NT2/D1 (cell line): ENCODE measurements around the gene DYNLRB1.

ENCODE experiments used
- SUZ12 ChIP-seq: IDR thresholded peaks from 2 replicates; pipeline ENCODE4 v1.6.1; 2011; ENCODE audit not compliant: insufficient read length, insufficient read depth; ENCODE audit errors: extremely low read depth
- YY1 ChIP-seq: IDR thresholded peaks from 2 replicates; pipeline ENCODE4 v1.6.1; 2011; ENCODE audit not compliant: insufficient read length, insufficient read depth
- ZNF274 ChIP-seq: IDR thresholded peaks from 2 replicates; pipeline ENCODE4 v1.6.1; 2011; ENCODE audit warnings: mild to moderate bottlenecking, low read depth, low read length

- no peak for TF ChIP-seq YY1
- no peak for TF ChIP-seq ZNF274
- TF ChIP-seq SUZ12: no peak
These were observed 24.8 kb upstream of the DYNLRB1 start for GRCh38 chr20:34491226-34491931.
